Measurements from ENCODE around the gene SPINT1. TPM values are rescaled to one million over a fixed set of nuclear protein-coding genes. Genes with fewer than 3 reads are reported as not detected.
A peak's percentile ranks its signal among the peaks of the same experiment; 100 is the strongest.
"Not testable (repeated sequence)": the region's sequence is repeated elsewhere in the genome, so short reads cannot be mapped to it uniquely, and the experiment has no call there.

Gene SPINT1
- total RNA-seq, 2 experiments from 2014 or later, result 1.7 to 2.9 TPM

DNA sequence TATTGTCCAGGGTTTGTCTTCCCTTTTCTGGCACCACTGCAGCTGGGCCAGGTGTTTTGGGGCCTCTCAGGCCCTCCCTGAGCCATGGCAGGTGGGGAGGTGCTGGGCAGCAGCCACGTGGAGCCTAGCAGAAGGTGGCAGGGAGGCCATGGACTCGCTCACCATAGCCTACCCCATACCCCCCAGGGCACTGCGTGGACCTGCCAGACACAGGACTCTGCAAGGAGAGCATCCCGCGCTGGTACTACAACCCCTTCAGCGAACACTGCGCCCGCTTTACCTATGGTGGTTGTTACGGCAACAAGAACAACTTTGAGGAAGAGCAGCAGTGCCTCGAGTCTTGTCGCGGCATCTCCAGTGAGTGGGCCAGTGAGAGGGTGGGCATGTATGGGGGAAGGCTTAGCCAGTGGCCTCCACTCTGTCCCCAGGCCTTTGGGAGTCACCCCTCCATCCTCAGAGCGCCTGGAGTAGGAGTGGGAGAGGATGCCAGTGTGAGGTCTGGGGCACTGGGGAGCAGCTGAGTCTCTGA, 11.9 kb downstream of the SPINT1 start:
- ChIA-PET CTCF (interaction anchor here (1.1 to 8.9 kb wide), 4 partner anchors 12 to 255 kb away, joined by 3 to 165 read pairs (median 21); partner anchors contain the start of genes SPINT1 and VPS18), POLR2A (no interaction called here)
- no peak overlapping the region for H3K4me3 Mint-ChIP-seq
- H3K27me3 Mint-ChIP-seq, result peaks cover 4% of the 10 kb centered on the region
- H3K4me1 Mint-ChIP-seq, result peaks cover 19% of the 10 kb centered on the region
- H3K9me3 Mint-ChIP-seq, result no peaks in the 10 kb centered on the region
- DNase-seq, result no peak
- H3K27ac Mint-ChIP-seq, result peak overlapping the region; percentile 31
- H3K36me3 Mint-ChIP-seq (ENCODE audit: low read depth), result no peaks in the 10 kb centered on the region

DNA sequence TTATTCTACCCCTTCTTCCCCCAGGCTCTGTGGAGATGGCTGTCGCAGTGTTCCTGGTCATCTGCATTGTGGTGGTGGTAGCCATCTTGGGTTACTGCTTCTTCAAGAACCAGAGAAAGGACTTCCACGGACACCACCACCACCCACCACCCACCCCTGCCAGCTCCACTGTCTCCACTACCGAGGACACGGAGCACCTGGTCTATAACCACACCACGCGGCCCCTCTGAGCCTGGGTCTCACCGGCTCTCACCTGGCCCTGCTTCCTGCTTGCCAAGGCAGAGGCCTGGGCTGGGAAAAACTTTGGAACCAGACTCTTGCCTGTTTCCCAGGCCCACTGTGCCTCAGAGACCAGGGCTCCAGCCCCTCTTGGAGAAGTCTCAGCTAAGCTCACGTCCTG, 12.9 kb downstream of the SPINT1 start:
- ChIA-PET POLR2A (no interaction called here), CTCF (interaction anchor here (0.6 to 8.9 kb wide), 9 partner anchors 10 to 1695 kb away, joined by 3 to 165 read pairs (median 11); partner anchors contain the start of genes SPINT1 and VPS18)
- Mint-ChIP-seq H3K4me1 (peaks cover 19% of the 10 kb centered on the region), H3K36me3 (ENCODE audit: low read depth) (no peaks in the 10 kb centered on the region), H3K9me3 (no peaks in the 10 kb centered on the region), H3K4me3 (no peak overlapping the region), H3K27ac (no peak overlapping the region), H3K27me3 (peaks cover 5% of the 10 kb centered on the region)
- DNase-seq, result no peak

DNA sequence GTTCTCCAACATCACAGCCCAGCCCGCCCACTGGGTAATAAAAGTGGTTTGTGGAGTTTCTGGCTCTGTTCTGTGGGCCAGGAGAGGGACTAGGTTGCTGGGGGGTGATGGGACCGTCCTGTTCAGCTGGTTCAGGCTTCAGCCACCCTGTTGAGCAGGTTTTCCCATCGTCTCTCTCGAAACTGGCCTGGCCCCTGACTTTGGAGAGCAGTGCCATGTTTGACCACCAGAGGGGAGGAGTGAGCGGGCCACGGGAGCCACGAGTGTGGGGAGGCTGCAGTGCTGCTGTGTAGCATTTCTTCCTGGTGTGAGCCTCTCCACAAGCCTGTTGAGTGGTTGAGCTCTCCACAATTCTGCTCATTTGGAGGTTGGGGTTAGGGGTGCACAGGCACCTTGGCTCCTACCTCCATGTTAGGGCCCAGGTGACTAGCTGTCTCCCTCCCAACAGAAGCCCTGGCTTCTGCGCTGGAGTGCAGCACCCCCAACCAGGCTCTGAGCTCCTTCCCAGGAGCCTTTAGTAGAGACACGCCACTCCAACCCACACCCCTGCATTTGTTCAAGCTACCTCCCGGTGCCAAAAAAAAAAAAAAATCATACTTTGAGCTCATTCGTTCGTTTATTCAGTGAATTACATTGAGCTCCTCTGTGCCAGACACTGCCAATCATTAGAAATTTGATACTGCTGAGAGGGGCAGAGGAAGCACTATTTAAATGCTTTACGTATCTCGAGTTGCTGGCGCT, 13.9 kb downstream of the SPINT1 start:
- no peaks in the 10 kb centered on the region for H3K36me3 Mint-ChIP-seq (ENCODE audit: low read depth)
- peaks cover 5% of the 10 kb centered on the region for H3K27me3 Mint-ChIP-seq
- H3K27ac Mint-ChIP-seq, result peak overlapping the region; percentile 39
- H3K4me1 Mint-ChIP-seq, result peaks cover 19% of the 10 kb centered on the region
- ChIA-PET CTCF (interaction anchor here (0.5 to 8.9 kb wide), 25 partner anchors 8 to 1694 kb away, joined by 3 to 165 read pairs (median 5); partner anchors contain the start of genes SPINT1 and VPS18), POLR2A (interaction anchor here (0.6 to 2.6 kb wide), 3 partner anchors 32 to 37 kb away, joined by 3 to 15 read pairs (median 4); partner anchors contain the start of gene VPS18)
- no peaks in the 10 kb centered on the region for H3K9me3 Mint-ChIP-seq
- peak; percentile 83 for DNase-seq
- H3K4me3 Mint-ChIP-seq, result no peak overlapping the region

DNA sequence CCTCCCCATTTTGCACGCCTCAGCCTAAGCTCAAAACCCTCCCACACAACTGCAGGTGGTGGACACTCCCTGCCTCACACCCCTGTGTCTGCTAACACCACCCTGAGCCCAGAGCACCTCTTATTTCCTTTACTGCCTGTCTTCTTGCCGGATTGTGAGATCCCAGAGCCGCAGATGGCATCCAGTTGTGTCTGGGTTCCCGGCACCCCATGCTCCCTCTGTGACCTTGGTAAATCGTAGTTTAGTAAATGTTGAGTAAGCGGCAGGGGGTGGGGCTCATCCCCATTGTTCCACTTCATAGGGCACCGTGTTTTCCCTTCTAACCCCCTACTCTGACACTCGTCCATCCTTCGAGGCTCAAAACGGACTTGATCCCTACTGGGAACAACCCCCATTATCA, 14.9 kb downstream of the SPINT1 start:
- no peak overlapping the region for H3K27ac Mint-ChIP-seq

DNA sequence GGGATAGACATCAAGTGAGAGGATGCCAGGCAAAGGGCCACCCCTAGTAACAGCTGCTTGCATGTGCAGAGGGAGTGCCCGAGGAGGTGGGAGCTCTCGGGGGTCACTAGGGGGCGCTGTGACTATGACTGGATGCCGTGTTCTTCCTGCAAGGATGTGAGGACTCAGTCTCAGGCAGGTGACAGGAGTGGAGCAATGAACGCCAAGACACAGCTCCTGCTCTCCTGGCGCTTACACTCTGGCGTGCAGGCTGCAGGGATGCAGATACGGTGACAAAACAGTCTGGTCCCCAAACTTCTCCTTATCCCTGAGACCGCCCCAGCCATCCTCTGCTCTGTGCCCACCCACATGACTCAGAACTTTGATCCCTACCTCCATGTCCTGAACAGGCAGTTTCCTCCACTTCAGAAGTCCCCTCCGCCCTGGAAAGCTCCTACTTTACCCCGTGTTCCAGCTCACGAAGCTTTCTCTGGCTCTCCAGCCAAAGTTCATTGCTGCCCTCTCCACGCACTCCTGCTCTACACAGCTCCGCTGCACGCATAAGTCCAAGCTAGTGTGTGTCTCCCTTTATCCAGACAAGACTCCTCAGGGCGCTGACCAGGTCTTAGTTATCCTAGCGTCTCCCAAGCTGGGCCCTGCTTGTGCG, 15.5 kb downstream of the SPINT1 start:
- no peaks in the 10 kb centered on the region for H3K9me3 Mint-ChIP-seq
- H3K4me3 Mint-ChIP-seq, result no peak overlapping the region
- peaks cover 8% of the 10 kb centered on the region for H3K27me3 Mint-ChIP-seq
- DNase-seq, result peak; percentile 89
- CTCF ChIA-PET, result interaction anchor here (0.6 to 8.9 kb wide), 21 partner anchors 8 to 327 kb away, joined by 3 to 165 read pairs (median 4); partner anchors contain the start of genes DNAJC17, SPINT1, VPS18 and ZFYVE19
- no peaks in the 10 kb centered on the region for H3K36me3 Mint-ChIP-seq (ENCODE audit: low read depth)
- POLR2A ChIA-PET, result interaction anchor here (2.6 kb wide), 1 partner anchor 35 kb away, joined by 15 read pairs; the partner anchor contains the start of gene VPS18
- H3K4me1 Mint-ChIP-seq, result peaks cover 19% of the 10 kb centered on the region
- no peak overlapping the region for H3K27ac Mint-ChIP-seq

More for the DNA sequence above, 14.9 kb downstream of the SPINT1 start:
- ChIA-PET POLR2A (interaction anchor here (2.6 kb wide), 1 partner anchor 36 kb away, joined by 15 read pairs; the partner anchor contains the start of gene VPS18), CTCF (interaction anchor here (0.6 to 8.9 kb wide), 22 partner anchors 9 to 327 kb away, joined by 3 to 165 read pairs (median 4); partner anchors contain the start of genes DNAJC17, SPINT1, VPS18 and ZFYVE19)
- no peak for DNase-seq
- H3K9me3 Mint-ChIP-seq, result no peaks in the 10 kb centered on the region
- no peaks in the 10 kb centered on the region for H3K36me3 Mint-ChIP-seq (ENCODE audit: low read depth)
- peaks cover 8% of the 10 kb centered on the region for H3K27me3 Mint-ChIP-seq
- no peak overlapping the region for H3K4me3 Mint-ChIP-seq
- peaks cover 19% of the 10 kb centered on the region for H3K4me1 Mint-ChIP-seq

DNA sequence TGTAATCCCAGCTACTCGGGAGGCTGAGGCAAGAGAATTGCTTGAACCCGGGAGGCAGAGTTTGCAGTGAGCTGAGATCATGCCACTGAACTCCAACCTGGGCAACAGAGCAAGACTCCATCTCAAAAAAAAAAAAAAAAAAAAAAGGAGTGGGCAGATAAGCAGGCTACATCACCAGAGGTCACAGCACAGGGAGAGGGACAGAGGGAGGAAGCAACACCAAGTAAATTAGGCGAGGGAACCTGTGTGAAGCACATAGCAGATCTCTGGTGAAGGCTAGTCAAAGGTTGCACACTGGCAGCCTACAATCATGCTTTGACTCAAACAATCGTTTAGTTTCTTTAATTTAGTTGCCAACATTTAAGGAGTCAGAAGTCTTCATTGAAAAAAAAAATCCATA, 17.3 kb downstream of the SPINT1 start:
- H3K4me3 Mint-ChIP-seq, POLR2A ChIA-PET, H3K27ac Mint-ChIP-seq: not testable (repeated sequence)

DNA sequence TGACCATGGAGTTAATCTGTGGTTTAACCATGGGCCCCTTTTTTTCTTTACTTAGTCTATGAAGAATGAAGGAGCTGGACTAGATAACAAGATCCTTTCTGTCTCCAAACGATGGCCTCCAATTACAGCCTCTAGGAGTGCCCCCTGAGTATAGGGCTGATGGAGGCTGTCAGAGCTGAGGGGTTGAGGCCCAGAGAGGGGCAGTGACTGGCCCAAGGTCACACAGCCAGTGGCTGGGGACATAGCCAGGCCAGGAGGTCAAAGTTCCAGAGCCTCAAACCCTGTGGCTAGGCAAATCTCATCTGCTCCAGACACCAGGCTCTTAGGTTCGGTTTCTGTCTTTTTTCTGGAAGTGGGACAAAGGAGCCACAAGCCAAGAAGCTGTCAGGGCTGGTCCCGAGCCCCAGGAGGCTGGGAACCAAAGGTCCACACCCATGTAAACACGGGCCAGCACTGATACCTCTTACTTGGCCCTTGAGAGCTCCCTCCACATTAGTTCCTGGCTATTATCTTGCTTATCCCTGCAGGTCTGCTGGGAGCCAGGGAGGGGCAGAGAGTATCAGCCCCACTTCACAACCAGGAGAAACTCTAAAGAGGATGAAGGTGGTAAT, 19.9 kb downstream of the SPINT1 start:
- no peak for DNase-seq
- ChIA-PET CTCF (interaction anchor here (0.7 to 2.8 kb wide), 3 partner anchors 9 to 41 kb away, joined by 3 to 10 read pairs (median 3); no protein-coding TSS in a partner anchor), POLR2A (no interaction called here)
- Mint-ChIP-seq H3K4me3 (no peak overlapping the region), H3K4me1 (peaks cover 10% of the 10 kb centered on the region), H3K9me3 (no peaks in the 10 kb centered on the region), H3K36me3 (ENCODE audit: low read depth) (no peaks in the 10 kb centered on the region), H3K27ac (no peak overlapping the region), H3K27me3 (peaks cover 8% of the 10 kb centered on the region)

More for the DNA sequence above, 17.3 kb downstream of the SPINT1 start:
- not testable (repeated sequence) for H3K36me3 Mint-ChIP-seq (ENCODE audit: low read depth); H3K27me3 Mint-ChIP-seq; H3K9me3 Mint-ChIP-seq; DNase-seq
- CTCF ChIA-PET, result interaction anchor here (0.6 to 1.3 kb wide), 5 partner anchors 12 to 297 kb away, joined by 3 to 5 read pairs (median 4); partner anchors contain the start of gene CCDC32
- peaks cover 19% of the 10 kb centered on the region for H3K4me1 Mint-ChIP-seq

DNA sequence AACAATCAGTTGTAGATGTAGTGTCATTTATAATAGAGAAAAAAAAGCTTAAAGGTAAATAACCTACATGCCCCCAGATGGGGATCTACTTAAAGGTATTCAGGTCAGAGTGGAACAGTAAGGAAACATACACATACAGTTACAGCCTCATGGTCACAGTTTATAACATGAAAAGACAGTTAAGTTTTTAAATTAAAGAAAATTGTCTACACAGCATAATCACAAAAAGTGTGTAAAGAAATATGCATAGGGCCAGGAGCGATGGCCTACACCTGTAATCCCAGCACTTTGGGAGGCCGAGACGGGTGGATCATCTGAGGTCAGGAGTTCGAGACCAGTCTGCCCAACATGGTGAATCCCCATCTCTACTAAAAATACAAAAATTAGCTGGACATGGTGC, 23.4 kb downstream of the SPINT1 start:
- POLR2A ChIA-PET, result no interaction called here
- no peak for DNase-seq
- CTCF ChIA-PET, result interaction anchor here (0.7 to 1.5 kb wide), 3 partner anchors 19 to 650 kb away, joined by 3 read pairs; partner anchors contain the start of gene VPS18

DNA sequence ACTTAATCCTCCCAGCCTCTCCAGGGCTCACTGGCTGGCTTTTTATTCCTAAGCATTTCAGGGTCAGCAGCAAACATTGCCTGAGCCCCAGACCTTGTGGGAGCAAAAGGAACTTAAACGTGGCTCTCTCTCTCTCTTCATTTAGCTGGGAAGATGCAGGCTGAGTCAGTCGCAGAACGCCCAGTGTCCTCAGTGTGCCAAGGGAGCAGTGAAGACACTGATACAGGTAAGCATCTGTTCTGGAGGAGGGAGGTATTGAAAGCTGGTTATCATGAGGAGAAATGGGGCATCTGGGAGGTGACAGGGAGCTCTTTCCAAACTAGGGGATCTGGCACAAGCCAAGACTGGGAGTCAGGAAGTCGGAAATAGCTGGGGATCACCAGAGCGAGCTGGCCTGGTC, 25.8 kb downstream of the SPINT1 start:
- DNase-seq, result no peak
- Mint-ChIP-seq H3K9me3 (no peaks in the 10 kb centered on the region), H3K36me3 (ENCODE audit: low read depth) (no peaks in the 10 kb centered on the region), H3K4me1 (peaks cover 10% of the 10 kb centered on the region), H3K27me3 (peaks cover 14% of the 10 kb centered on the region), H3K4me3 (no peak overlapping the region), H3K27ac (no peak overlapping the region)
- POLR2A ChIA-PET, result no interaction called here
- CTCF ChIA-PET, result interaction anchor here (0.7 to 2.0 kb wide), 3 partner anchors 8 to 72 kb away, joined by 3 to 9 read pairs (median 4); no protein-coding TSS in a partner anchor

More for the DNA sequence above, 23.4 kb downstream of the SPINT1 start:
- no peak overlapping the region for H3K4me3 Mint-ChIP-seq
- peaks cover 3% of the 10 kb centered on the region for H3K4me1 Mint-ChIP-seq
- H3K9me3 Mint-ChIP-seq, result no peaks in the 10 kb centered on the region
- peaks cover 3% of the 10 kb centered on the region for H3K27me3 Mint-ChIP-seq
- H3K27ac Mint-ChIP-seq, result no peak overlapping the region
- no peaks in the 10 kb centered on the region for H3K36me3 Mint-ChIP-seq (ENCODE audit: low read depth)

DNA sequence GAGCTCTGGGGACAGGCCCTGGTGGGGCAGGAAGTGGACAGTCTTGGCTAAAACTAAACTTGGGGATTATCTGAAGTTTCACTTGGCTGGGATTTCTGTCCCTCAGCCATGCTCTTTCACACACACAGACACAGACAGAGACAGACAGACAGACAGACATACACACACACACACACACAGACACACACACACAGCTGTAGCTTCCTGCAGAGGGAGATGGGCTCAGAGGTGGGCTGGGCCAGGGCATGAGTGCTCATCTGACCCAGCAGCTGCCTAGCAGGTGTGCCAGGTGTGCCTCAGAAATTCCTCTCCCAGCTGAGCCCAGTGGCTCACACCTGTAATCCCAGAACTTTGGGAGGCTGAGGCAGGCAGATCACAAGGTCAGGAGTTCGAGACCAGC, 26.9 kb downstream of the SPINT1 start:
- H3K9me3 Mint-ChIP-seq, result no peaks in the 10 kb centered on the region
- no peak overlapping the region for H3K27ac Mint-ChIP-seq
- peaks cover 10% of the 10 kb centered on the region for H3K4me1 Mint-ChIP-seq
- CTCF ChIA-PET, result interaction anchor here (1.4 kb wide), 1 partner anchor 34 kb away, joined by 5 read pairs; no protein-coding TSS in a partner anchor
- POLR2A ChIA-PET, result no interaction called here
- no peak overlapping the region for H3K4me3 Mint-ChIP-seq
- no peak for DNase-seq
- H3K36me3 Mint-ChIP-seq (ENCODE audit: low read depth), result no peaks in the 10 kb centered on the region
- H3K27me3 Mint-ChIP-seq, result peaks cover 15% of the 10 kb centered on the region

DNA sequence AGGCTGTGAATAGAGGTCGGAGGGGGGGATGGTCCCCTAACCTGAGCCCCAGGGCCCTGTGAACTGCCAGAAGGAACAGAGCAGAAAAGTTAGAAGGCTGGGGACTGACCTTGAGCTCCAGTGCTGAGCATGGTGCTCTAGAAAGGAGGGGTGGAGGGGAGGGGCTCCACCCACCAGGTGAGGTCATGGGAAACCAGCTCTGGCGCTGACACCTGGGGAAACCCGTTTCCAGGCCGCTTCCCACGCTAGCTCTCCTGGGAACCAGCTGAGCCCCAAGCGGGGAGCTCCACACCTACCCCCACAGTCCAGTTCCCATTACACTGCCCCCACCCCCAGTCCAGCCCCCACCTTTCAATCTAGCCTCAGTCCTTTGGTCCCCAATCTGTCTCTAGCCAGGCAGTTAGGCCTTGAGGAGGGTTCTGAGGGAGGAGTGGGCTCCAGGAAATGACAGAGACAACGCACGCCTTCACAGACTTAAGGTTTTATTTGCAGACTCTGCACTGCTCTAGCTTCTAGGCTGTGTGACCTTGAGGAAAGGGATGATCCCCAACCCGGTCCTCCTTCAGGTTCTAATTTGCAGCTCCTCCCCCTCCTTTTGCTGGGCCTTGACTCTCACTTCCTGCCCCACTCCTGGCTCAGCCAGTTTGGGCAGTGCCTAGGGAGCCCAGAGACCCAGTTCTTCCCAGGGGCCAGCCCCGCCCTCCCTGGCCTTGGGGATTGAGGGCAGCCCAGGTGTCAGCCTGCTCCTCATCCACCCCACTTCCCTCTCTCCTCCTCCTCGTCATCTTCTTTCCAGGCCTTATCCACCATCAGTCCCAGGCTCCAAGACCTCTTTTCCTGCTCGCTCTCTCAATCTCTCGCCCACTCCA, 28.1 kb downstream of the SPINT1 start:
- CTCF ChIA-PET, result interaction anchor here (0.6 to 2.0 kb wide), 5 partner anchors 20 to 420 kb away, joined by 4 to 9 read pairs (median 5); partner anchors contain the start of gene VPS18
- DNase-seq, result no peak
- no peaks in the 10 kb centered on the region for H3K9me3 Mint-ChIP-seq

More for the DNA sequence above, 28.1 kb downstream of the SPINT1 start:
- Mint-ChIP-seq H3K27ac (no peak overlapping the region), H3K4me1 (peaks cover 10% of the 10 kb centered on the region), H3K36me3 (ENCODE audit: low read depth) (no peaks in the 10 kb centered on the region), H3K4me3 (no peak overlapping the region), H3K27me3 (peaks cover 18% of the 10 kb centered on the region)
- POLR2A ChIA-PET, result no interaction called here

Measured in activated CD4-positive, alpha-beta T cell treated with anti-CD3 and anti-CD28 coated beads, Interleukin-2, amount 10 ng/mL, durations not matched to agents 7 days and 5 days (primary cell).